ENCODE data around the gene SGSM1. TPM values are rescaled to one million over a fixed set of nuclear protein-coding genes. Genes with fewer than 3 reads are reported as not detected.

SGSM1 gene
- total RNA-seq (1 to 10 TPM; 1.2 to 4.4 (median 2.6) TPM), polyA plus RNA-seq (1 to 10 TPM in 1 of 2 donors, under 1 TPM in 1; 0.91 to 1.6 TPM)
- long read RNA-seq, donor 1, partial matches to known transcripts, result 3 of 5 reads
- long read RNA-seq, donor 1, other reads (novel, unspliced or antisense), result 2 of 5 reads
- long read RNA-seq, donor 2, full-length matches to known transcripts, result 1 of 1 reads
- long read RNA-seq, donor 2, partial matches to known transcripts, result 0 of 1 reads
- long read RNA-seq, donor 2, other reads (novel, unspliced or antisense), result 0 of 1 reads
- long read RNA-seq, donor 3, full-length matches to known transcripts, result 2 of 4 reads
- long read RNA-seq, donor 3, partial matches to known transcripts, result 1 of 4 reads
- long read RNA-seq, donor 3, other reads (novel, unspliced or antisense), result 1 of 4 reads

- DNase-seq, result peak; percentile 69 to 82 (median 78)
- Histone ChIP-seq H3K4me3 (peak within 1 kb of the TSS; percentile 58), H3K9me3 (no peaks in the 10 kb centered on the region), H3K4me1 (ENCODE audit: insufficient read depth) (peaks cover 2% of the 10 kb centered on the region), H3K27me3 (no peaks in the 10 kb centered on the region), H3K36me3 (no peaks in the 10 kb centered on the region), H3K27ac (peak within 1 kb of the TSS; percentile 73 to 87)
- 2 to 5% (median 2%) methylated on average over 31 to 80 of the region's 80 CpGs for WGBS, 3 donors
- no peak for TF ChIP-seq EP300 (IDR thresholded peaks at IDR 0.05)
- TF ChIP-seq, protein P1, sequence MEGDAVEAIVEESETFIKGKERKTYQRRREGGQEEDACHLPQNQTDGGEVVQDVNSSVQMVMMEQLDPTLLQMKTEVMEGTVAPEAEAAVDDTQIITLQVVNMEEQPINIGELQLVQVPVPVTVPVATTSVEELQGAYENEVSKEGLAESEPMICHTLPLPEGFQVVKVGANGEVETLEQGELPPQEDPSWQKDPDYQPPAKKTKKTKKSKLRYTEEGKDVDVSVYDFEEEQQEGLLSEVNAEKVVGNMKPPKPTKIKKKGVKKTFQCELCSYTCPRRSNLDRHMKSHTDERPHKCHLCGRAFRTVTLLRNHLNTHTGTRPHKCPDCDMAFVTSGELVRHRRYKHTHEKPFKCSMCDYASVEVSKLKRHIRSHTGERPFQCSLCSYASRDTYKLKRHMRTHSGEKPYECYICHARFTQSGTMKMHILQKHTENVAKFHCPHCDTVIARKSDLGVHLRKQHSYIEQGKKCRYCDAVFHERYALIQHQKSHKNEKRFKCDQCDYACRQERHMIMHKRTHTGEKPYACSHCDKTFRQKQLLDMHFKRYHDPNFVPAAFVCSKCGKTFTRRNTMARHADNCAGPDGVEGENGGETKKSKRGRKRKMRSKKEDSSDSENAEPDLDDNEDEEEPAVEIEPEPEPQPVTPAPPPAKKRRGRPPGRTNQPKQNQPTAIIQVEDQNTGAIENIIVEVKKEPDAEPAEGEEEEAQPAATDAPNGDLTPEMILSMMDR (IDR thresholded peaks at IDR 0.05), result no peak
- TF ChIP-seq POLR2A (IDR thresholded peaks at IDR 0.05), result peak; percentile 36
- intact Hi-C loops (cut with DNase I), result no loop called here
Observed at GRCh38 chr22:24805790-24806662, at the start of gene SGSM1. Gene SGSM1 (plus strand): TSS chr22:24806211. CDS start chr22:24806326, 115 bp downstream.

DNA sequence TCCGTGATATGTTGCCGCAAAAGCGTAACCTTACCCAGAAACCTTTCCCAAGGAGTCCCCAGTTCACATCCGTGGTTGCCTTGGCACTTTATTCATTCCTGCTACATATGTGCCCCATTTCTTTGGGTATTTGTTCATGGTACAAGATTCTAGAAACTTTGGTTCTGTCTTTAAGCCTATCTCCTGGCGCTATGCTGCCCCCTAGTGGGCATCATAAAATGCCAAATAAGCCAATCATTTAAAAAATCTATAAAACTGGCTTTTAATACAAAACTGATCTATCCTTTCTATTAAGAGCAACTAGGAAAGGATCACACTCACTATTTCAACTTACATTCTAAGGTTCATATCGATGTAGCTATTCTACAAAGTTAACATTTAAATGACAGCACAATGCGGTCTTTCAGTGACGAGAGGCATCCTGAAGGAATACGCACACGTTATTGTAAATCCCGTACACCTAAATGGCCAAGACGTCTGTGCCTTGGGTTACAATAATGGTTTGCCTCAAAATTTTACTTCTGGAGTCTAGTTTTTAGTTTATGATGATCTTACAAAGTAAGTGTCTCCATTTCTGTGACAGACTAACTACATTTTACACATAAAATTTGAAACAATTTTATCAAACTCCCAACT, 47.7 kb upstream of the SGSM1 start:
- no peaks in the 10 kb centered on the region for H3K4me1 ChIP-seq (ENCODE audit: insufficient read depth)
- WGBS, 3 donors, result 50 to 54% (median 51%) methylated on average over 12 of the region's 12 CpGs
- TF ChIP-seq POLR2A (IDR thresholded peaks at IDR 0.05) (no peak), EP300 (IDR thresholded peaks at IDR 0.05) (no peak)
- TF ChIP-seq, protein P1 (IDR thresholded peaks at IDR 0.05), result peak; percentile 77 to 93 (median 80)
- no peak overlapping the region for H3K27ac ChIP-seq
- no peaks in the 10 kb centered on the region for H3K9me3 ChIP-seq
- H3K27me3 ChIP-seq, result no peaks in the 10 kb centered on the region
- no peak overlapping the region for H3K4me3 ChIP-seq
- H3K36me3 ChIP-seq, result no peaks in the 10 kb centered on the region
- DNase-seq, result peak; percentile 38 to 70 (median 59)
- intact Hi-C loops (cut with DNase I), result no loop called here

DNA sequence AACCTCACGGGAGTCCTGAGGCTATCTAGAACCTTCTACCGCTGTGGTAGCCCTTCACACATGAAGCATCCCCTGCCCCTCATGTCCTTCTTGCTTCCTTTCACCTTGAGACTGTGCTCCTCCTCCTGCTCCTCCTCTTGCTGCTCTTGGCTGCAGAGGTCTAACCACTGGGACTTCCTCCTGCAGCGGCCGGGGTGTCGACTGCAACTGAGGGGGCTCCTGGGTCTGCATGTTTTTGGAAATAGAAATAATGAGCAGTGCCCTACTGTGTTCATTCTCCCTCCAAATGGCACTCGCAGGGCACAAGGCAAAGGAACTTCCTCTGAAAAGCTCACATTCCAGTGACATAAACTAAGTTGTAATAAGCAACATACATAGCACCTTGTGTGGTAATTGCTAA, 46.2 kb upstream of the SGSM1 start:
- no peaks in the 10 kb centered on the region for H3K36me3 ChIP-seq
- TF ChIP-seq EP300 (IDR thresholded peaks at IDR 0.05), result no peak
- TF ChIP-seq, protein P1 (IDR thresholded peaks at IDR 0.05), result no peak
- no peak for TF ChIP-seq POLR2A (IDR thresholded peaks at IDR 0.05)
- intact Hi-C loops (cut with DNase I), result loop anchor here in 2 of 4 donors (10.0 kb wide), 2 partner anchors 85 to 115 kb away; no protein-coding TSS in a partner anchor
- no peak overlapping the region for H3K4me3 ChIP-seq
- no peaks in the 10 kb centered on the region for H3K4me1 ChIP-seq (ENCODE audit: insufficient read depth)
- no peak overlapping the region for H3K27ac ChIP-seq
- WGBS, 3 donors, result 58 to 75% (median 69%) methylated on average over 6 of the region's 6 CpGs
- DNase-seq, result no peak
- no peaks in the 10 kb centered on the region for H3K9me3 ChIP-seq
- H3K27me3 ChIP-seq, result no peaks in the 10 kb centered on the region

- Histone ChIP-seq H3K27ac (no peak overlapping the region), H3K36me3 (no peaks in the 10 kb centered on the region), H3K4me3 (no peak overlapping the region), H3K9me3 (no peaks in the 10 kb centered on the region), H3K4me1 (ENCODE audit: insufficient read depth) (no peaks in the 10 kb centered on the region), H3K27me3 (no peaks in the 10 kb centered on the region)
- TF ChIP-seq POLR2A (IDR thresholded peaks at IDR 0.05) (no peak), EP300 (IDR thresholded peaks at IDR 0.05) (no peak)
- intact Hi-C loops (cut with DNase I), result loop anchor here in 2 of 4 donors (10.0 kb wide), 2 partner anchors 84 to 116 kb away; no protein-coding TSS in a partner anchor
- DNase-seq, result no peak
- WGBS, 3 donors, result 30 to 46% (median 35%) methylated on average over 7 of the region's 7 CpGs
Observed at GRCh38 chr22:24760708-24761306, 45.2 kb upstream of the SGSM1 start.
